Mesothelial cell of epicardium (in vitro differentiated cells): ENCODE results near the gene XRRA1. TPM values are rescaled to one million over a fixed set of nuclear protein-coding genes. Genes with fewer than 3 reads are reported as not detected.

Experiments
- DNase-seq, 2 experiments: peaks; one replicate each; pipeline ENCODE4 v3.0.0; 2021; ENCODE audit warnings: low spot score in 2 of 2; ENCODE audit not compliant: unreplicated experiment in 2 of 2
- H3K27ac Mint-ChIP-seq: 2 replicates; pipeline ENCODE4 v1.8.0; 2021; ENCODE audit warnings: mixed read lengths
- H3K27me3 Mint-ChIP-seq: 2 replicates; pipeline ENCODE4 v1.8.0; 2021; ENCODE audit warnings: low read depth, mixed read lengths
- H3K36me3 Mint-ChIP-seq: 2 replicates; pipeline ENCODE4 v1.8.0; 2021; ENCODE audit warnings: mixed read lengths
- H3K4me1 Mint-ChIP-seq: 2 replicates; pipeline ENCODE4 v1.8.0; 2021; ENCODE audit warnings: mixed read lengths
- H3K4me3 Mint-ChIP-seq: 2 replicates; pipeline ENCODE4 v1.8.0; 2021; ENCODE audit warnings: mild to moderate bottlenecking, moderate library complexity, mixed read lengths
- H3K9me3 Mint-ChIP-seq: 2 replicates; pipeline ENCODE4 v1.8.0; 2021; ENCODE audit warnings: mixed read lengths
- total RNA-seq: library from RNA; stranded (reverse); gene quantifications from 3 replicates; pipeline ENCODE4 v1.2.1, GENCODE V29; 2021
- TF ChIP-seq, protein P1 (sequence below): fragments of 200-600 bp; sonication (generic); IDR thresholded peaks from one replicate; pipeline ENCODE4 v1.5.0; 2021; ENCODE audit warnings: antibody characterized with exemption; ENCODE audit not compliant: unreplicated experiment

Gene XRRA1
- total RNA-seq, 1 donor from 2014 or later: 12.8 TPM

- H3K36me3 Mint-ChIP-seq: peaks cover 56% of the 10 kb centered on the region
- no peak overlapping the region for H3K4me3 Mint-ChIP-seq
- no peaks in the 10 kb centered on the region for H3K27me3 Mint-ChIP-seq
- peaks cover 18% of the 10 kb centered on the region for H3K4me1 Mint-ChIP-seq
- H3K27ac Mint-ChIP-seq: no peak overlapping the region
- TF ChIP-seq, protein P1, sequence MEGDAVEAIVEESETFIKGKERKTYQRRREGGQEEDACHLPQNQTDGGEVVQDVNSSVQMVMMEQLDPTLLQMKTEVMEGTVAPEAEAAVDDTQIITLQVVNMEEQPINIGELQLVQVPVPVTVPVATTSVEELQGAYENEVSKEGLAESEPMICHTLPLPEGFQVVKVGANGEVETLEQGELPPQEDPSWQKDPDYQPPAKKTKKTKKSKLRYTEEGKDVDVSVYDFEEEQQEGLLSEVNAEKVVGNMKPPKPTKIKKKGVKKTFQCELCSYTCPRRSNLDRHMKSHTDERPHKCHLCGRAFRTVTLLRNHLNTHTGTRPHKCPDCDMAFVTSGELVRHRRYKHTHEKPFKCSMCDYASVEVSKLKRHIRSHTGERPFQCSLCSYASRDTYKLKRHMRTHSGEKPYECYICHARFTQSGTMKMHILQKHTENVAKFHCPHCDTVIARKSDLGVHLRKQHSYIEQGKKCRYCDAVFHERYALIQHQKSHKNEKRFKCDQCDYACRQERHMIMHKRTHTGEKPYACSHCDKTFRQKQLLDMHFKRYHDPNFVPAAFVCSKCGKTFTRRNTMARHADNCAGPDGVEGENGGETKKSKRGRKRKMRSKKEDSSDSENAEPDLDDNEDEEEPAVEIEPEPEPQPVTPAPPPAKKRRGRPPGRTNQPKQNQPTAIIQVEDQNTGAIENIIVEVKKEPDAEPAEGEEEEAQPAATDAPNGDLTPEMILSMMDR: no peak
- H3K9me3 Mint-ChIP-seq: no peaks in the 10 kb centered on the region
- DNase-seq: no peak
Observed at GRCh38 chr11:74816664-74817063, 132.2 kb downstream of the XRRA1 start.

GRCh38 chr11:74815966-74816365 lies 132.9 kb downstream of the XRRA1 start:
- peaks cover 18% of the 10 kb centered on the region for H3K4me1 Mint-ChIP-seq
- TF ChIP-seq, protein P1: no peak
- H3K4me3 Mint-ChIP-seq: no peak overlapping the region
- H3K9me3 Mint-ChIP-seq: no peaks in the 10 kb centered on the region
- H3K27me3 Mint-ChIP-seq: no peaks in the 10 kb centered on the region
- H3K27ac Mint-ChIP-seq: no peak overlapping the region
- no peak for DNase-seq
- H3K36me3 Mint-ChIP-seq: peaks cover 53% of the 10 kb centered on the region

- TF ChIP-seq, protein P1: no peak
- peaks cover 10% of the 10 kb centered on the region for H3K36me3 Mint-ChIP-seq
- no peaks in the 10 kb centered on the region for H3K9me3 Mint-ChIP-seq
- no peak overlapping the region for H3K4me3 Mint-ChIP-seq
- H3K27ac Mint-ChIP-seq: peak overlapping the region; percentile 51
- DNase-seq: no peak
- peaks cover 2% of the 10 kb centered on the region for H3K4me1 Mint-ChIP-seq
- H3K27me3 Mint-ChIP-seq: no peaks in the 10 kb centered on the region
Observed at GRCh38 chr11:74809801-74810200, 139.1 kb downstream of the XRRA1 start.

DNA sequence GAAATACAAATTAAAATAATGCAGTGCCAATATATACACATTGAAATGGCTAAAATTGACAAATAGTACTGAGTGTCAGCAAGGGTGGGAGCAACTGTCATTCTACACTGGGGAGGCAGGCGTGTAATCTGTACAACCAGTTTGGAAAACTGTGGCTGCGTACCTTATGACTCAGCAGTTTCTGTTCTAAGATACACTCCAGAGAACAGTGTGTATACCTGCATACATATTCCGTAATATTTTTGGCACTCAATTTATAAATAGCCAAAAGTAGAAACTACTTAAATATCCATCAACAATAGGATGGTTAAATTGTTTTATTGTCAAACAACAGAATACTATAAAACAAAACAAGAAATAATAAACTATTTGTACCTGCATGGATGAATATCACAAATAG lies 142.6 kb downstream of the XRRA1 start:
- Mint-ChIP-seq H3K9me3 (peaks cover 3% of the 10 kb centered on the region), H3K36me3 (peaks cover 11% of the 10 kb centered on the region), H3K4me1 (peaks cover 2% of the 10 kb centered on the region), H3K27me3 (no peaks in the 10 kb centered on the region), H3K4me3 (no peak overlapping the region), H3K27ac (no peak overlapping the region)
- TF ChIP-seq, protein P1: no peak
- no peak for DNase-seq

- peaks cover 40% of the 10 kb centered on the region for H3K36me3 Mint-ChIP-seq
- peaks cover 2% of the 10 kb centered on the region for H3K4me1 Mint-ChIP-seq
- H3K27me3 Mint-ChIP-seq: no peaks in the 10 kb centered on the region
Observed at GRCh38 chr11:74791333-74792100, 157.4 kb downstream of the XRRA1 start.

More at GRCh38 chr11:74791333-74792100, 157.4 kb downstream of the XRRA1 start:
- Mint-ChIP-seq H3K4me3 (no peak overlapping the region), H3K27ac (no peak overlapping the region), H3K9me3 (peaks cover 7% of the 10 kb centered on the region)
- TF ChIP-seq, protein P1: no peak
- DNase-seq: no peak

Other genes starting within 250 kb of the XRRA1 start
- gene CHRDL2, start 217.7 kb downstream of the XRRA1 start, total RNA-seq: 0.45 to 0.65 TPM in 2 of 3 replicates, not detected in the other
- 22.9 to 24.2 TPM (median 23.7 TPM) in 3 replicates for gene RNF169, start 200.2 kb downstream of the XRRA1 start, total RNA-seq
- gene SPCS2, start 175 bp upstream of the XRRA1 start, total RNA-seq: 101 to 119 TPM (median 106 TPM) in 3 replicates
- gene NEU3, start 39.8 kb upstream of the XRRA1 start, total RNA-seq: 12.0 to 13.6 TPM (median 12.9 TPM) in 3 replicates
- gene OR2AT4, start 147.8 kb upstream of the XRRA1 start, total RNA-seq: not detected in 3 replicates
- 0.44 to 0.45 TPM in 2 of 3 replicates, not detected in the other for gene SLCO2B1, start 202.0 kb upstream of the XRRA1 start, total RNA-seq